Esophagus muscularis mucosa (tissue), 4 donors: ENCODE measurements around the gene REC114. TPM values are rescaled to one million over a fixed set of nuclear protein-coding genes. Genes with fewer than 3 reads are reported as not detected.

Source experiments
- DNase-seq: peaks from one replicate; pipeline ENCODE4 v3.0.0-alpha.2; 2017; ENCODE audit errors: extremely low spot score
- H3K27ac ChIP-seq, 4 donors: fragments of 200-600 bp; sonication (generic); replicated peaks in 1 of 4; 1 replicate in 3 of 4; 2 replicates in 1 of 4; pipeline ENCODE4 v1.5.1; 2016 to 2019; ENCODE audit warnings: mild to moderate bottlenecking in 1 of 4
- H3K27me3 ChIP-seq, 4 donors: fragments of 200-600 bp; sonication (generic); one replicate each; pipeline versions ENCODE4 v1.5.1 to v1.6.0; 2016 to 2019
- H3K36me3 ChIP-seq, 4 donors: fragments of 200-600 bp; sonication (generic); one replicate each; pipeline ENCODE4 v1.5.1; 2016 to 2019
- H3K4me1 ChIP-seq, 4 donors: fragments of 200-600 bp; sonication (generic); one replicate each; pipeline ENCODE4 v1.5.1; 2016 to 2019
- H3K4me3 ChIP-seq, 4 donors: fragments of 200-600 bp; sonication (generic); 1 replicate in 2 of 4; 2 replicates in 2 of 4; pipeline ENCODE4 v1.5.1; 2016 to 2019; ENCODE audit warnings: mild to moderate bottlenecking in 4 of 4, moderate library complexity in 1 of 4
- H3K9me3 ChIP-seq, 4 donors: fragments of 200-600 bp; sonication (generic); 1 replicate in 3 of 4; 2 replicates in 1 of 4; pipeline ENCODE4 v1.5.1; 2016 to 2019
- CTCF ChIP-seq, 3 experiments: fragments of 200-600 bp in 2 of 3; fragments of 450-650 bp in 1 of 3; sonication (generic) in 2 of 3; IDR thresholded peaks; one replicate each; pipeline ENCODE4 v1.5.1; 2017 to 2019; ENCODE audit warnings: antibody characterized with exemption in 3 of 3, mild to moderate bottlenecking in 2 of 3, moderate library complexity in 1 of 3
- EP300 ChIP-seq: sonication (generic); formaldehyde crosslinking; IDR thresholded peaks from one replicate; pipeline ENCODE4 v1.6.1; 2017; ENCODE audit warnings: antibody characterized with exemption
- POLR2A ChIP-seq: fragments of 450-650 bp; IDR thresholded peaks from one replicate; pipeline ENCODE4 v1.6.1; 2017; ENCODE audit warnings: antibody characterized with exemption, moderate library complexity, mild to moderate bottlenecking, low read depth
- POLR2AphosphoS5 ChIP-seq, 2 donors: sonication (generic); formaldehyde crosslinking; IDR thresholded peaks; one replicate each; pipeline ENCODE4 v1.6.1; 2017; ENCODE audit warnings: antibody characterized with exemption in 2 of 2
- WGBS: methylation state at CpG from one replicate; pipeline ENCODE4 v1.1.5; 2018; 5-methylcytosine and 5-hydroxymethylcytosine counted together
- intact Hi-C: fragments of 100-400 bp; cut with DNase I; formaldehyde crosslinking; loops from one replicate; pipeline ENCODE4 v1.15.1; 2023
- total RNA-seq, 4 donors: library from RNA; depleted of rRNA; stranded (reverse); fragments of >200 nt; gene quantifications; one replicate each; pipeline versions ENCODE4 v1.1.0 to v1.2.1, GENCODE V29; 2016

REC114 gene
- total RNA-seq, 4 donors from 2014 or later, result not detected

DNA sequence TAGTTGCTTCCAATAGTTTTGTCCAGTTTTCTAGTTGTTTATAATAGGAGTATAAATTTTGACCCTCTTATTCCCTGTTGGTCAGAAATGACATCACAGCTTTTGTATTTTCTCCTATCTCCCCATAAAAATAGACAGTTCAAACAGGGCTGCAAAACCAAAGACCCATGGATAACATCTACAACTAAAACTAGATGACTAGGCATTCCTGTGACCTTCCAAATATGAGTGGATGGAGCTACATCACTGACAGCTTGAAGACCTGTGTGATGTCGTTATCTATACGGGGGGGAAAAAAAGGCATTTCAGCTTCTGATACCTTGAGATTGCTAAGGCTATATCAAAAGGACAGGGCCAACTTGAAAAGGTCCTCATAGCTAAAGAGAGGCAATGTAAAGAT is 84.6 kb downstream of the REC114 start:
- Histone ChIP-seq H3K27me3 (no peaks in the 10 kb centered on the region), H3K36me3 (no peaks in the 10 kb centered on the region), H3K4me3 (no peak overlapping the region), H3K27ac (no peak overlapping the region), H3K9me3 (no peaks in the 10 kb centered on the region), H3K4me1 (no peaks in the 10 kb centered on the region)
- WGBS, result 93% methylated on average over 2 of the region's 2 CpGs
- DNase-seq, result no peak
- intact Hi-C loops, result no loop called here
- TF ChIP-seq POLR2AphosphoS5 (IDR thresholded peaks at IDR 0.05) (no peak), EP300 (no peak), POLR2A (no peak), CTCF (IDR thresholded peaks at IDR 0.05) (no peak)

GRCh38 chr15:73530649-73531048 is 87.7 kb downstream of the REC114 start:
- Histone ChIP-seq H3K4me3 (no peak overlapping the region), H3K36me3 (no peaks in the 10 kb centered on the region), H3K9me3 (no peaks in the 10 kb centered on the region), H3K4me1 (no peaks in the 10 kb centered on the region), H3K27me3 (no peaks in the 10 kb centered on the region), H3K27ac (no peak overlapping the region)
- DNase-seq, result no peak
- intact Hi-C loops, result no loop called here
- WGBS, result 60% methylated on average over 3 of the region's 3 CpGs
- TF ChIP-seq EP300 (no peak), POLR2A (no peak), CTCF (IDR thresholded peaks at IDR 0.05) (no peak), POLR2AphosphoS5 (IDR thresholded peaks at IDR 0.05) (no peak)

GRCh38 chr15:73538123-73538522 is 95.2 kb downstream of the REC114 start:
- no peak for DNase-seq
- intact Hi-C loops, result no loop called here
- TF ChIP-seq CTCF (IDR thresholded peaks at IDR 0.05) (no peak), POLR2A (no peak), EP300 (no peak), POLR2AphosphoS5 (IDR thresholded peaks at IDR 0.05) (no peak)
- H3K27ac ChIP-seq, result no peak overlapping the region
- H3K36me3 ChIP-seq, result no peaks in the 10 kb centered on the region
- H3K4me1 ChIP-seq, result no peaks in the 10 kb centered on the region
- WGBS, result 100% methylated on average over 2 of the region's 2 CpGs
- H3K9me3 ChIP-seq, result no peaks in the 10 kb centered on the region
- no peaks in the 10 kb centered on the region for H3K27me3 ChIP-seq
- H3K4me3 ChIP-seq, result no peak overlapping the region

- intact Hi-C loops, result no loop called here
- Histone ChIP-seq H3K36me3 (no peaks in the 10 kb centered on the region), H3K27ac (no peak overlapping the region), H3K4me3 (no peak overlapping the region), H3K27me3 (no peaks in the 10 kb centered on the region), H3K4me1 (no peaks in the 10 kb centered on the region), H3K9me3 (no peaks in the 10 kb centered on the region)
- 97% methylated on average over 10 of the region's 10 CpGs for WGBS
- TF ChIP-seq EP300 (no peak), CTCF (IDR thresholded peaks at IDR 0.05) (no peak), POLR2AphosphoS5 (IDR thresholded peaks at IDR 0.05) (no peak), POLR2A (no peak)
- no peak for DNase-seq
These were observed 95.7 kb downstream of the REC114 start for GRCh38 chr15:73538563-73539211.
